Measurements from ENCODE around the gene FBXO42. TPM values are rescaled to one million over a fixed set of nuclear protein-coding genes. Genes with fewer than 3 reads are reported as not detected.

FBXO42 gene
- total RNA-seq, 1 donor from 2014 or later: 36.6 TPM

DNA sequence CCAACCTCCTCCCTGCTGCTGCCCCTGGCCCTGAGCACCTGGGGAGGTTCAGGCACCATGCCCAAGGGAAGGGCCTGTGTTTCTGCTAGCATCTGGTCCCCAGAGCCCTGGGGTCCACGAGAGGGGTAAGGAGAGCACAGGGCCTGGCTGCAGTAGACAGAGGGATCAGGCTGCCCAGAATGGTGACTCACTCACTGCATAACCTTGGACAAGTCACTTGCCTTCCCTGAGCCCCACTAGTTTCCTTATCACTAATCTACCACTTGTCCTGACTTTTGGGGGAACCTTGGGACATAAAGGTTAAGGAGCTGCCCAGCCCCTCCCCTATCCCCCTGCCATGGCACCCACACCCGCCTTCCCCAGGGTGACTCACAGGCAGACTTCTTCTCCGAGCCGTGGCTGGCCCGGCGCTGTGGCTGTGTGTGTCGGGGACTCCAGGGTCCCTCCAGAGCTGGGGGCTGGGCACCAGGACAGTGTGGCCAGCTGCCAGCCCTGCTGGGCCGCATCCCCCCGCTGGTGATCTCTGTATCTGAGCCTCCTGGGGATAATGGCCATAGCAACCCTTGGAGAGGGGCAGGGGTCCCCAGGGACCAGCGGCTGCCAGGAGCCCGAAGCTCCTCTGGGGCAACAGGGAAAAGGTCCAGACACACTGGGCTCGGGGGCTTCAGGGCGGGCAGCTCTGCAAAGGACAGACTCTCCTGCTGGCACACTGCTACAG lies 143.9 kb downstream of the FBXO42 start:
- intact Hi-C loops (cut with DNase I): no loop called here
- peaks cover 12 to 16% of the 10 kb centered on the region in 2 donors for H3K4me1 ChIP-seq
- H3K27ac ChIP-seq: peak overlapping the region; percentile 89 to 91
- DNase-seq (ENCODE audit: low spot score in 2 of 2): no peak
- no peaks in the 10 kb centered on the region for H3K27me3 ChIP-seq
- no peaks in the 10 kb centered on the region for H3K36me3 ChIP-seq
- H3K4me3 ChIP-seq: no peak overlapping the region
- H3K9me3 ChIP-seq: no peaks in the 10 kb centered on the region
- TF ChIP-seq, protein P1, sequence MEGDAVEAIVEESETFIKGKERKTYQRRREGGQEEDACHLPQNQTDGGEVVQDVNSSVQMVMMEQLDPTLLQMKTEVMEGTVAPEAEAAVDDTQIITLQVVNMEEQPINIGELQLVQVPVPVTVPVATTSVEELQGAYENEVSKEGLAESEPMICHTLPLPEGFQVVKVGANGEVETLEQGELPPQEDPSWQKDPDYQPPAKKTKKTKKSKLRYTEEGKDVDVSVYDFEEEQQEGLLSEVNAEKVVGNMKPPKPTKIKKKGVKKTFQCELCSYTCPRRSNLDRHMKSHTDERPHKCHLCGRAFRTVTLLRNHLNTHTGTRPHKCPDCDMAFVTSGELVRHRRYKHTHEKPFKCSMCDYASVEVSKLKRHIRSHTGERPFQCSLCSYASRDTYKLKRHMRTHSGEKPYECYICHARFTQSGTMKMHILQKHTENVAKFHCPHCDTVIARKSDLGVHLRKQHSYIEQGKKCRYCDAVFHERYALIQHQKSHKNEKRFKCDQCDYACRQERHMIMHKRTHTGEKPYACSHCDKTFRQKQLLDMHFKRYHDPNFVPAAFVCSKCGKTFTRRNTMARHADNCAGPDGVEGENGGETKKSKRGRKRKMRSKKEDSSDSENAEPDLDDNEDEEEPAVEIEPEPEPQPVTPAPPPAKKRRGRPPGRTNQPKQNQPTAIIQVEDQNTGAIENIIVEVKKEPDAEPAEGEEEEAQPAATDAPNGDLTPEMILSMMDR (IDR thresholded peaks at IDR 0.05): no peak

DNA sequence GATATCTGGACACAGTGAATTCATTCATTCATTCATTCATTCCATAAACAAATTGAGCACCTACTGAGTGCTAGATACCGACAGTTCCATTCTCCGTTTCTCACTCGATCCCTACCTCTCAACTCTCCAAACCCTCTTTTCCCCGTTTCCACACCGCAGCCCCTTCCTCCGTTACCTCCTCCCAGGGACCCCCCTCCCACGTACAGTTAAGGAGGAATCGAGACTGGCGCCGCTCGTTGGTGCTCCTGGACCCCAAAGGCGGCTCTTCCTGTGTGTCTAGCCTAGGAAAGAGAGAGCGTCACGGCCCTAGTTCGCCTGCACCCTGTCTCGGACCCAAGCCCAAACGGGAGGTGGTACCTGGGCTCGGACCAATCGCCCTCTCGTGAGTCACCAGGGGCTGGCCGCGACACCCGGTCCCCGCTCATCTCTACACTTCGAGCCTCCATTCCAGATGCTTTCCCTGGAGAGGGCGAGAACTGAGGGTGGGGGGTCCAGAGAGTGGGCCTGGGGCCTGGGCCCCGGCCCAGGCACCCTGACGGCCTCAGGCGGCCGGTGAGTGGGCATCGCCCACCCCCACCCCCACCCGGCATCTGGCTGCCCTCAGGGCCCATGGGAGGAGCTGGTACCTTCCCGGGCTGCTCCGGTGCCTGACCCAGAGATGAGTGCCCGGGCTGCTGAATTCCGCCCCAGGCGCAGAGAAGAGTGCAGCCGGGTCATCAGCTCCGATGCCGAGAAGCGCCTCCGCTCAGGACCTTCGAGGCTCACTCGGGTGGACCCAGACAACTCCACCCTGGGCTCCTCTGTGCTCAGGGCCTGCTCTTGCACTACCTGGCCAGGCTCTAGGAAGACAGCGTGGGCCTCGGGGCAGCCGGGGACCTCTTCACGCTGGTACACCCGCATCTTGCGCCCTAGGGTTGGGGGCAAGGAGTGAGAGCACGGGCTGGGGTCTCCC lies 144.7 kb downstream of the FBXO42 start:
- H3K9me3 ChIP-seq: no peaks in the 10 kb centered on the region
- intact Hi-C loops (cut with DNase I): loop anchor here (1.0 kb wide), 1 partner anchor 10 kb away; no protein-coding TSS in a partner anchor
- no peak for DNase-seq (ENCODE audit: low spot score in 2 of 2)

DNA sequence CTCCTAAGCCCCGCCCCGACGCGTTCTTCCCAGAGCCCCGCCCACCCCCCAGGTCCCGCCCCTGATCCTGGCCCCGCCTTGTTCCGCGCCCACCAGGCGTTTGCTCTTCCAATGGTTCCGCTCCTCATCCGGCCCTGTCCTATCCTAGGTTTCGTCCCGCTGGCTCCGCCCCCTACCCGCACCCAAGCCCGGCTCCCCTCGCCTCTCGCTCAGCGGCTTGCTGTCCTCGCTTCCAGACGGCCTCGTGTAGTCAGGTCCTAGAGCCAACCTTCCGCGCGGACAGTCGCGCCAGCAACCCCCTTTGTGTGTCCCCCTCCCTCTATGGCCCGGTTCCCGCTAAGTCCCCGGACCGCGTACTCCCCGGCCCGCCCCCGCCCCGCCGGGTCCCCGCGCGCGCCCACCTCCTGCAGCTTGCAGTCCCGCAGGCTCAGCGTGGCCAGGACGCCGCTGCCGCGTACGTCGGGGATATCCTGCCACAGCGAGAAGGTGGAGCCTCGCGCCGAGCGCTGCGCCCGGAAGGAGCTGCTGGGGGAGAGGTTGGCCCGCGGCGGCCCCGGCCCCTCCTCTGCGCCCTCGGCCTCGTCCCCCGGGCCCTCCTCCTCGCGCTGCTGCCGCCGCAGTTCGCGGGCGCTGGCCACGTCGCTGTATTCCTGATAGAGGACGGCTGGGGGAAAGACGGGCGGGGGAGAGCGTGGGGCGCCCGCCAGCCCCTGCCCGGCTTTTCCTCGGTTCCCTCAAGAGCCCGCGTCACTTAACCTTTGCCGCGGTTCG lies 145.5 kb downstream of the FBXO42 start:
- Histone ChIP-seq H3K27me3 (no peaks in the 10 kb centered on the region), H3K27ac (peak overlapping the region; percentile 89 to 91), H3K36me3 (no peaks in the 10 kb centered on the region), H3K9me3 (no peaks in the 10 kb centered on the region), H3K4me3 (peak overlapping the region; percentile 75 to 76), H3K4me1 (peaks cover 12 to 16% of the 10 kb centered on the region in 2 donors)
- intact Hi-C loops (cut with DNase I): loop anchor here (1.0 kb wide), 2 partner anchors 11 to 31 kb away; partner anchors contain the start of gene CPLANE2
- TF ChIP-seq, protein P1 (IDR thresholded peaks at IDR 0.05): no peak
- DNase-seq (ENCODE audit: low spot score in 2 of 2): peak; percentile 88 to 97

More for the DNA sequence above, 144.7 kb downstream of the FBXO42 start:
- H3K4me1 ChIP-seq: peaks cover 12 to 16% of the 10 kb centered on the region in 2 donors
- no peaks in the 10 kb centered on the region for H3K27me3 ChIP-seq
- H3K4me3 ChIP-seq: peak overlapping the region; percentile 75 to 76
- H3K27ac ChIP-seq: peak overlapping the region; percentile 89 to 91
- H3K36me3 ChIP-seq: no peaks in the 10 kb centered on the region
- TF ChIP-seq, protein P1 (IDR thresholded peaks at IDR 0.05): no peak

DNA sequence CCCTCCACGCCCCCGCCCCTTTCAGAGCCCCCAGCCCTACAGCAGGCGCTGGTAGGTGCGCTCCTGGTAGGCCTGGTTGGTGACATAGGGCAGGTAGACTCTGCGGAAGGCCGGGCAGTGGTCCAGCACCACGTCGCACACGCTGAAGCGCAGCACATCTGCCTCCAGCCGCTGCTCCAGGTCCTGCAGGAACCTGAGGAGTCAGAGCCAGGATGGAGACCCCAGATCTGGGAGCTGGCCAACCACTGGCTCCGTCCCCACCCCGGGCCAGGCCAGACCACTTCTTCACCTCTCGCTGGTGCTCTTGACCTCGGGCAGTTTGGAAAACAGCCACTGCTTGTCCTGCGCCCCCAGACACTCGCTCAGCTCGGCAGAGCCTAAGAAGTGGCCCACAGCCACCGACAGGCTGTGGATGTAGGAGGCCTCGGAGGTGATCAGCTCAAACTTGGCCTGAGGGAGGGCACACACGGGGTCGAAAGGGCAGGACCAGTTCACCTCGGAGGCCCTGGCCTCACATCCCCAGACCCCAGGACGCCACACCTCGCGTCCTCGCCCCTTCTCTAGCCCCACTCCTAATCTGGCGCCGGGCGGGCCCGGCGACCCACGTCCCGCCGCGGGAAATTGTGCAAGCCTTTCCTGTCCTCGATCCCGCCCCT lies 146.3 kb downstream of the FBXO42 start:
- Histone ChIP-seq H3K4me3 (peak overlapping the region; percentile 75 to 76), H3K27ac (peak overlapping the region; percentile 82 to 89), H3K4me1 (peaks cover 12 to 16% of the 10 kb centered on the region in 2 donors), H3K9me3 (no peaks in the 10 kb centered on the region), H3K27me3 (no peaks in the 10 kb centered on the region), H3K36me3 (no peaks in the 10 kb centered on the region)
- no peak for DNase-seq (ENCODE audit: low spot score in 2 of 2)
- TF ChIP-seq, protein P1 (IDR thresholded peaks at IDR 0.05): no peak
- intact Hi-C loops (cut with DNase I): loop anchor here (1.0 kb wide), 1 partner anchor 31 kb away; the partner anchor contains the start of gene CPLANE2

DNA sequence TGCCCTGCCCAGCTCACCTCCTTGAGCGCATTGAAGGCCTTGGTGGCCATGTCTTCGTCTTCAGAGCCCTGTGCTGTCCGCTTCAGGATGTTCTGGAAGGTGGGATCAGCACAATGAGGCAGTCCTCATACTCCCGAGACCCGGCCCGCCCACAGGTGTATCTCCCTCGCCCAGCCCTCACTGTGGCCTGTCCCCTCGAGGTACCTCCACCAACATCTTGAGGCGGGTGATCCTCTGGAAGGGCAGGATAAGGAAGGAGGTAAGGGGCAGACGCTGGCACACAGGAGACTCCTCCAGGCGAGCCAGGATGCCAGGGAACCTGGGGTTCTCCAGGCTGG lies 147.0 kb downstream of the FBXO42 start:
- H3K4me1 ChIP-seq: peaks cover 12 to 16% of the 10 kb centered on the region in 2 donors
- H3K9me3 ChIP-seq: no peaks in the 10 kb centered on the region
- H3K27ac ChIP-seq: peak overlapping the region in 1 of 2 donors; percentile 89
- H3K4me3 ChIP-seq: no peak overlapping the region
- intact Hi-C loops (cut with DNase I): no loop called here
- no peaks in the 10 kb centered on the region for H3K36me3 ChIP-seq
- no peak for DNase-seq (ENCODE audit: low spot score in 2 of 2)
- H3K27me3 ChIP-seq: no peaks in the 10 kb centered on the region
- TF ChIP-seq, protein P1 (IDR thresholded peaks at IDR 0.05): no peak

Measured in ascending aorta (tissue), 2 donors.